ENCODE results near the gene ACOT11.
"Not testable (repeated sequence)": the region's sequence is repeated elsewhere in the genome, so short reads cannot be mapped to it uniquely, and the experiment has no call there.

The ACOT11 gene

DNA sequence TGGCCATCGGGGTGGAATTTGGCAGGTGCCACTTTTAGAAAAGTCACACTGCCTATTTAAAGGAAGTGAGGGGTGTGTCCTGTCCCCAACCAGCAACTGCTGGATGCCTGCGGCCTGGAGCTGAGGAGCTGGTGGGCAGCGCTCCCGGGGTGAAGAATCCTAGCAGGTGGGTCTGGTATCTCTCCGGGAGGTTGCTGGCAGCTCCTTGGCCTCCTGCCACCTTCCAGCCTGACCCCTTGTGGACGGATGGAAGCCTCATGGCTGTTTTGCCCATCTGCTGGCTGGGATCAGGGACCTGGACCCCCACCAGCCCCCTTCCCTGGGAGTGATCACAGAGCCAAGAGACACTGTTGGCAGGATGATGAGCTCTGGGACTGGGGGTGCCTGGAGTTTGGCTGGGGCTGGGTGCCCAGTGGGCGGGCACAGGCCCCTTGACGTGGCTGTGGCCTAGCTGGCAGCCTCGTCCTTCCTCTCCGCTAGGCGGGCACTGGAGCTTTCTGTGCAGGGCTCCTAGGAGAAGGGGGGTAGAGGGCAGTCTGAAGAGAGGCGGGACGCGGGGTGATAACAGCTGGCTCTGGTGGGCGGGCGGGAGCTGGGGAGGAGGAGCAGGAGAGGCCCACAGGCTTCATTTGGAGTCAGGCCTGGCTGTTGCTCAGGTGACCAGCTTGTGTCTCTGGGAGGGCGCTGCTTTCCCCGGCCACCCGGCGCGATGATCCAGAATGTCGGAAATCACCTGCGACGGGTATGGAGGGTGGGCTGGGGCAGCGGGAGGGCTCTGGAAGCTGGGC, at the start of gene ACOT11:
Gene ACOT11 (plus strand): TSS at position 628 of the 788 bp plus-strand sequence. CDS start 82 bp downstream, at position 710.
- peak; percentile 53 to 71 for DNase-seq

DNA sequence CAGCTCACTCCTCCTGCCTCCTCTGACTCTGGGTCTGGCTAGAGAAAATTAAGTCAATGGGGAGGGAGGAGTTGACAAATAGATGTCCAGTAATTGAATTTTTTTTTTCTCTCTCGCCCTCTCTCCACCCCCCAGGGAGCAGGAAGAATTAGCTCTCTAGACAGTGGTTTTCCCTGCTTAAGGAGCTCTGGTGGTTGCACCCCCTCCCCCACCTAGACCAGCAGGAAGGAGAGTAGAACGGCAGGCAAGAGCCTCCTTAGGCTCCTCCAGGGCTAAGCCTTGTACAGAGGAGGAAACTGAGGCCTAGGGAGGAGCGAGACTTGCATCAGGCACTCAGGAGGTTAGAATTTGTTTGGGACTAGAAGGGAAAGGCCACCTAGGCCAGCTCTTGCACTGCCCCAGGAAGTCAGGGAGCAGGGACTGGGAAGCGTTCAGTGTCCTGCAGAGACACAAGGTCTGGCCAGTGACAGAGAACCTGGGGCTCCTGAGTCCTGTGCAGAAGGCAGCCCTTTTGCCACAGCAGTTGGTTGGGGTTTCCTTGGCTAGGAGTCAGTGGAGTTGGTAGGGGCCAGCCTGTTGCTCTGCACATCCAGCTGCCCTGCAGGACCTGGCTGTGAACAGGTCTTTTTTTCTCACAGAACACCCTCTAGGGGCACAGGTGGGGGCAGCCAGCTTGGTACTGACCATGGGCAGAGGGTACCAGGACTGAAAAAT, 49.5 kb upstream of the ACOT11 start:
- DNase-seq: no peak

DNA sequence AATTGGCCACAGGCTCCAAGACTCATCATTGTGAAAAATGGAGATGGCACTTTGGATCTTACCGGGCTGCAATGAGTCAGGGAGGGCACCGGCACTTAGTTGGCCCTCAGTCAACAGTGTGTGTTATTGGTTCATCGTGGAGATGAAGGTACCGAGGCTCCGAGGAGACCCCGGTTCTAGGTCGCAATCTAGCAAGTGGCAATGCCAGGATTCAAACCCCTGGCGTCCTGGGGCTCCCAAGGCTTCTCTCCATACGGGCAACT, 49.0 kb upstream of the ACOT11 start:
- no peak for DNase-seq

DNA sequence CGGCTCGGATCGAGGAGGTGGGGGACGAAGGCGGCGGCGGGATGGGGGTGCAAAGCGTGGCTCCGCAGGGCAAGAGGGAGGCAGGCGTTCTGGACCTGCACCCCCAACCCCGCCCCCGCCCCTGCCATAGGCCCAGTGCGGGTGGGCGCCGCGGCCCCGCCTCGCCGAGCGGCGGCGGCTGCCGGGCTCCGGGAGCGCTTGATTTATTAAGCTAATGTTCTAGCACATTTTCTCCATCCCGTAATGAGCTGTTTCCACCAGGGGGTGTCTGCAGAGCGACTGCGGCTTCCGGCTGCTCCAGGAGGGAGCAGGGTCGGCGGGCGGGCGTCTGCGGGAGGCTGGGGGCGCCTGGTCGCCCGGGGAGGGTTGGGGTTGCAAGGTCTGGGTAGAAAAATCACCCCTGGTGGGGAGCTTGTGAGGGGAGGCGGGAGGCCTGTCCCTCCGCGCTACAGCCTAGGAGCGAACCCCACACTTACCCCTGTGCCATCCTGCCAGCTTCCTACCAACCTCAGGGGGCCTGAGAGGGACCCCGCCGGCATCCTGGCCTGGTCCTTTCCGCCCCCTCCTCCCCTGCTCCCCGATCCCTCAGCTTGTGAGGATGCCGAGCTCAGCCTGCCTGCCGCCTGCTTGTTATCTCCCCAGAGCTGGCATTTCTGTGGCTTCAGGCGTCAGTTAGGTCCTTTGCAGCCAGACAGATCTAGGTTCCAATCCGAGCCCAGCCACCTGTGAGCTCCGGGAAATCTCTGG, 48.5 kb upstream of the ACOT11 start:
- peak in 1 of 2 experiments; percentile 52 for DNase-seq

DNA sequence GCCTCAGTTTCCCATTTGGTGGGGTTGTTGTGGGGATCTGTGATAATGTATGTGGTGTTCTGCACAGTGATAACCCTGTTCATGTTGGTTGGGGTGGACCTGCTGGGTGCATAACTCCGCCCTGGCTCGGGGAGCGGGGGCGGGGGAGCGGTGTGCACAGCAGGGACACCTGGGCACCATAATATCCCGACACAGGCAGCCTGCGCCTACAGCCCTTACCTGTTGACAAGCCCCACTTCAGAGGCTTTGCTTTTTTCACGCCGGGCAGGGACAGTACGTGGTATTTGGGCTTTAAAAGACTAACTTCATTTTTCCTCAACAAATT, 48.0 kb upstream of the ACOT11 start:
- peak in 1 of 2 experiments; percentile 9 for DNase-seq

- no peak for DNase-seq
These were observed 46.2 kb upstream of the ACOT11 start for GRCh38 chr1:54501849-54502248.

DNA sequence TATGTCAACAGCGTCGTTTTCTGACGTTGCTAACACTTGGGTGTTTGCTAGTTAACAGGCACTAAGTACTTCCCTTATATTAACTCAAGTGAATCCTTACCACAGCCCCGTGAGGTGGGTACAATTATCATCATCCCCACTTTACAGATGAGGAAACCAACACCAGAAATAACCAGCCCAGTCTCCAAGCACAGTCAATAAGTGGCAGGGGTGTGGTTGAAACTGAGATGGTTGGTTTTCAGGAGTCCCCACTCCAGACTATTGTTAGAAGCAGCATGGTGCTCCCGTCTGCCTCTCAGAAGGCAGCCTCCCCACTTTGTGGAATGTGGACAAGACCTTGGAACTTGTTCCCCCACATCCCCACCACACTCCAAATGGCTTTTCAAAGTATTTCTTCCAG, 45.7 kb upstream of the ACOT11 start:
- DNase-seq: no peak

DNA sequence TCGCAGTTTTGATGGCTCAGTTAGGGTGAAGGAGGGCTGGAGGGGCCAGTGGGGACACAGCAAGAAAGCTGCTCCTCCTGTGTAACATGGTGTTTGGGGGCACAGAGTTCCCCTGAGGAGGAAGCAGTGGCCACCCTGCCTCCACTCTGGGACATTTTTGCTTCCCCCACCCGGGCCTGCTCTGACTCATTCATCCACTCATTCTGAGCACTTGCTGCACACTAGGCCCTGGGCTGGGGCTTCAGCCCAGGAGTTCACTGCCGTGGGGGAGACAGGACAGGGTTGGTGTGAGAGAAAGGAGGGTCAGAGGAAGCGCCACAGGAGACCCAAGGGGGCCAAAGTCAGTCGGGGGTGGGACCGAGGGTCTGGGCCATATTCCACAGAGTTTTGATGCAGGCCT, 41.4 kb upstream of the ACOT11 start:
- no peak for DNase-seq

DNA sequence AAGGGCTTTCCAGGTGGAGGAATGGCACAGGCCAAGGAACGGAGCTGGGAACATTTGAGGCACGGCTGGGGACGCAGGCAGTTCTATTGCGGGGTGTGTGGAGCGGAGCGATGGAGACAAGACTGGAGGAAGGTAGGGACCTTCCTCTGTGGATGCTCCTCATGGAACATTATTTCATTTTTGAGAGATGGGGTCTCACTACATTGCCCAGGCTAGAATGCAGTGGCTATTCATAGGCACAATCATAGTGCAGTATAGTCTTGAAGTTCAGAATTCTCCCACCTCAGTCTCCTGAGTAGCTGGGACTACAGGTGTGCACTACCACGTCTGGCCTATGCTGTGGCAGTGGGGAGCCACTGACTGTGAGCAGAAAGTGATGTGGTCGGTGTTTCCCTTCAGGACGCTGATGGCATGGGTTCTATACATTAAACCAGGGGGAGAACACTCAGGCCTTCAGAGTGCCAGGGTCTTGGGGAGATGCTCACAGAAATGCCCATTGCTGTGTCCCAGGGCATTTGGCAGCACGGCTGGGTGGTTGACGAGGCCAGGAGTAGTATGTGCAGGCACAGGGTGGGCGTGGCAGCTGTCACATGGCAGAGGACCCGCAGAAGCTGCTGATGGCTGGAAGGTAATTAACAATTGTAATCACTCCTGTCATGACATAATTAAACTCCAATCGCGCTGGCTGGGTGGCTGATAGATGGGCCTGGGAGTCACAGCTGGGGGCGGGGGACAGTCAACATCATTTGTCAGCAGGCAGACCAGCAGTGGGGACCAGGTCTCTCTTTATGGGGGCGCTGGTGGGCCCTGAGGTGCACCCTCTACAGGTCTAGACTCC, 40.8 kb upstream of the ACOT11 start:
- DNase-seq: no peak

DNA sequence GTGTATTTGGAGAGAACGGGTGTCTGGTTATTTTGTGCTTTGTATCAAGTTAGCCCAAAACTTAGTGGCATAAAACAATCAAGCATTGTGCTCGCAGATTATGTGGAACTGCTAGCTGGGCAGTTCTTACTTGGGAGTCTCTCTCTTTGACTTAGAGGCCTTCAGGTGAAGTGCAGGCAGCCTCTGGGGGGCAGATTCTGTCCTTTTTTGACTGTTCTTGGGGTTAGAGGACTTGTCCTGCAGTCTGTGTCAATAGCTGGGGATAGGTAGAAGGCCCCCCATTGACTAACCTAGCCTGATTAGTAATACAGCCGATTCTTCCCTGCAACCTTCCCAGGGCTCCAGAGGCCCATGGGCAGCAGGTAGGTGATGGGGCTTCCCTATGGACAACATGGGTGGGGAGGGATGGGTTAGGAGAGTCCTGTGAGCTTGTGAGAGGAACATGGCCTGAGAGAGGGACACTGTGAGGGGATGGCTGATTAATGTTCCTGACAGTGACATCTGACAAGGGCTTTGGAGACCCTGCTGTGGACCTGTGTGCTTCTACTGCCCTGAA, 37.2 kb upstream of the ACOT11 start:
- no peak for DNase-seq

DNA sequence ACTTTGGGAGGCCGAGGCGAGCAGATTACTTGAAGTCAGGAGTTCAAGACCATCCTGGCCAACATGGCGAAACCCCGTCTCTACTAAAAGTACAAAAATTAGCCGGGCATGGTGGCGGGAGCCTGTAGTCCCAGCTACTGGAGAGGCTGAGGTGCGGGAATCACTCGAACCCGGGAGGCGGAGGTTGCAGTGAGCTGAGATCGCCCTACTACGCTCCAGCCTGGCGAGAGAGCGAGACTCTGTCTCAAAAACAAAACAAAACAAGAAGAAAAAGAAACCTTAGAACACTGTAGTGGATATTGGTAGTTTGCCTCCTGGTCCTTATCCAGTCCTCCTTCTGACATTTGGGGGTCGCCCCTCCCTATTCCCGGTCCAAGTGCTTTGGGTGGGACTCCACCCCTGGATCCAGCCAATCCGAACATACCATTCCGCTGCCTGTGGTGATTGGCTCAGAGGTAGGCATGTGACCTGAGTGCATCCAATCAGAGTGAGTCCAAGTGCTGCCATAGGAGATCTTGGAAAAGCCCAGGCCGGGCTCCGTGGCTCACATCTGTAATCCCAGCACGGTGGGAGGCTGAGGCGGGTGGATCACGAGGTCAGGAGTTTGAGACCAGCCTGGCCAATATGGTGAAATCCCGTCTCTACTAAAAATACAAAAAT, 34.0 kb upstream of the ACOT11 start:
- DNase-seq: not testable (repeated sequence)

DNA sequence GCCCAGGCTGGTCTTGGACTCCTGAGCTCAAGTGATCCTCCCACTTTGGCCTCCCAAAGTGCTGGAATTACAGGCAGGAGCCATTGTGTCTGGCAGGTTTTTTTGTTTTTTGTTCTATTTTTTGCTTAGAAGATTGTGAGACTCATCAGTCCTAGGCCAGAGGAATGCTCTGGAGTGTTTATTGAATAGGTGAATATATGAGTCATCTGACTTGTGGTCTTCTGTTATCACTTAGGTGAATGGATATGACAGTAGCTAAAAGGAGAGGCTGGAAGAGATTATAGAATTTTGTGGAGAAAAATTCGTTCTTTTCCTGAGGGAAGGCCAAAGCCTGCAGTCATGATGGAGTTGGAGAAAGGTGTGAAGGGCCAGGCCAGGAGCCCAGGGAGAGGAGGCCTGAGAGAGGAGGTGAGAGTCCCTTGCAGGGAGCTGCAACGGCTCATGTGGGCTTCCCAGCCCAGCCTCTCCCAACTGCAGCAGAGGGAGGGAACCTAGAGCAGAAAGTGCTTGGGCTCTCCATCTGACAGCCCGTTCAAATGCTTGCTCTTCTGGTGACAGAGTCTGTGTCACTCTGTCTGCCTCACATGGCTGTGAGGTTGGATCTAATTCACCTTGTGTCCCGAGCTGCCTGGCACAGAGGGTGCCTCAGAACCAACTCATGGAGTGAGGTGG, 31.6 kb upstream of the ACOT11 start:
- DNase-seq: no peak

- DNase-seq: no peak
These were observed 30.5 kb upstream of the ACOT11 start for GRCh38 chr1:54517496-54517895.

DNA sequence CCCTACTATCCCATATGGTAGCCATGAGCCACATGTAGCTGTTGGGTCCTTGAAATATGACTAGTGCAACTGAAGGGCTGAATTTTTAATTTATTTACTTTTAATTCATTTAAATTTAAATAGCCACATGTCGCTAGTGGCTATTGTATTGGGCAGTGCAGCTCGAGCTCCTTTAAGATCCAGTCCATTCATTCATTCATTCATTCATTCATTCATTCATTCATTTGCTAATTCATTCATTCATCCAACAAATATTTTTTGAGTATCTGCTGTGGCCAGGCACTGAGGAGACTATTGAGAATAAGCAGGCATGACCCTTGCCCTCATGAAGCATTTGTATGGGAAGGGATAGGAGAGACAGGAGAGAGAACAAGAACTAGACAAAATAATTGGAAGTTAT, 29.5 kb upstream of the ACOT11 start:
- no peak for DNase-seq

DNA sequence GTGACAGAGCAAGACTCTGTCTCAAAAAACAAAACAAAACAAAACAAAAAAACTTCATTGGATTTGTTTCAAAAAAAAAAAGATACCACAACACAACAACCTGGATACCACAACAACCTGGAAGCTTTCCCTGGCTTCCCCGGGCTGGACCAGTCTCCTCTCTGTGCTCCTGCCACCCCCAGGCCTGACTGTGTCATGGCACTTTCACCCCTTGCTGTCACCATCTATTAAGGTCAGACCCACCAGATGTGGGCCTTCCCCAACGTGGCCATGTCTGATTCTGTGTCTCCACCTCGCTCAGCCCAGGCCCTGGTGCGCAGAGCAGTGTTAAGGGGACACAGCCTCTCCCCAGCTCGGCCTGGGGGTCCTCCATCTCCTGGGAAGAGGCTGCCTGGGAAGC, 28.3 kb upstream of the ACOT11 start:
- peak in 1 of 2 experiments; percentile 16 for DNase-seq

GRCh38 chr1:54520631-54521321, 27.3 kb upstream of the ACOT11 start:
- DNase-seq: no peak

GRCh38 chr1:54526565-54526964, 21.5 kb upstream of the ACOT11 start:
- DNase-seq: not testable (repeated sequence)

DNA sequence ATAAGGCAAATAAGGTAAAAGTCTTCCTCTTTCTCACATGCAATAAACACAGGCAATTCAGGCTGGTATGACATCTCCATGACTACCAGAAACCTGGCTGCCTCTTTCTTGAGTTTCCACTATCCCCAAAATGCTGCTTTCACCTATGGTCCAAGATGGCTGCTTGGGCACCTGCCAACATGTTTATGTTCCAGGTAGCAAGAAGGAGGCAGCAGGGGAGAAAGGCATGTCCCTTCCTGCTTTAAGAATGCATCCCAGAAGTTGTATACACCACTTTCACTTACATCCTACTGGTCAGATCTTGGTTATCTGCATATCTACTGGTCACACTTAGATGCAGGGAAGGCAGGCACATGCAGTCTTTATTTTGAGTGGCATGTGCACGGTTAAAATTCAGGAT, 19.4 kb upstream of the ACOT11 start:
- DNase-seq: no peak

DNA sequence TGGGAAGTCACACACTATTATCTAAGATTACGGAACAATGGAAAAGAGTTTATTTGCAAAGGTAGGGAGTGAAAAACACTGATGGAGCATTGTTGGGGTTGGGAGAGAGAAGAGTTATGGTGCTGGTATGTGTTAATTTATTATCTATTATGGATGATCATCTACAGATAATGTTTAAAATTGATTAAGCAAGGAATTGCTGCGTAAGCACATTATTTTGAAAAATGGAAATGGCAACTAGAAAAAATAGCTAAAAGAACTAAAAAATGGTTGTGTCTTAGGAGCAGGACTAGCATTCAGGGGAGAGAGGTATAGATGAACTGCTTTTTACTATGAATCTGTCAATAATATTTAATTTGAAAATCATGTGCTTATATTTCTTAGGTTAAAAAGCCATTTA, 16.0 kb upstream of the ACOT11 start:
- DNase-seq: no peak

DNA sequence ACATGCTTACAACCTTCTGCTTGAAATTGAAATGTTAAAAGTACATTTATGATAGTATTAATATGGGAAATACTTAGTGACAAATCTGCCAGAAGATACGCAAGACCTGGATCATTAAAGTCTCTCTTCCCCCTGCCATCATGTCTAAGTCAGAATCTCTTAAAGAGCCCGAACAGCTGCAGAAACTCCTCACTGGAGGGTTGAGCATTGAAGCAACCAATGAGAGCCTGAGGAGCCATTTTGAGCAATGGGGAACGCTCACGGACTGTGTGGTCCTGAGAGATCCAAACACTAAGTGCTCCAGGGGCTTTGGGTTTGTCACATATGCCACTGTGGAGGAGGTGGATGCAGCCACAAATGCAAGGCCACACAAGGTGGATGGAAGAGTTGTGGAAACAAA, 11.4 kb upstream of the ACOT11 start:
- not testable (repeated sequence) for DNase-seq

- no peak for DNase-seq
These were observed 10.4 kb upstream of the ACOT11 start for GRCh38 chr1:54537611-54538010.

All from SHP77 (cell line).